DMS 273 treated with DMSO at 0.1 percent for 48 hours (cell line): ENCODE results near the gene P2RX1.
"Not testable (repeated sequence)": the region's sequence is repeated elsewhere in the genome, so short reads cannot be mapped to it uniquely, and the experiment has no call there.

Experiments
- DNase-seq: peaks from one replicate; lab custom pipeline; 2025; lab: John Stamatoyannopoulos, UW

The P2RX1 gene

GRCh38 chr17:3951420-3951819, 35.2 kb upstream of the P2RX1 start:
- no peak for DNase-seq

DNA sequence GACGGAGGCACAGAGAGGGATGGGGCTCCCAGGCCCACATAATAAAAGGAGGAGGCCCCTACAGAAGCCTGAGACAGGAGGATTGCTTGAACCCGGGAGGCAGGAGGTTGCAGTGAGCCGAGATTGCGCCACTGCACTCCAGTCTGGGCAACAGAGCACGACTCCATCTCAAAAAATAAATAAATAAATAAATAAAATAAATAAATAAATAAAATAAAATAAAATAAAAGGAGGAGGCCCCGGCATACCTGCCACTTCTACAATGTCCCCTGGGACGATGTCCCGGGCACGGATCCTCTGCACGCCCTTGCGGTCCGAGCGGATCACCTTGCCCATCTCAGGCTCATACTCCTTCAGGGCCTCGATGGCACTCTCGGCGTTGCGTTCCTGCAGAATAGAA, 34.7 kb upstream of the P2RX1 start:
- DNase-seq = no peak

GRCh38 chr17:3950584-3950983, 34.3 kb upstream of the P2RX1 start:
- DNase-seq = no peak

DNA sequence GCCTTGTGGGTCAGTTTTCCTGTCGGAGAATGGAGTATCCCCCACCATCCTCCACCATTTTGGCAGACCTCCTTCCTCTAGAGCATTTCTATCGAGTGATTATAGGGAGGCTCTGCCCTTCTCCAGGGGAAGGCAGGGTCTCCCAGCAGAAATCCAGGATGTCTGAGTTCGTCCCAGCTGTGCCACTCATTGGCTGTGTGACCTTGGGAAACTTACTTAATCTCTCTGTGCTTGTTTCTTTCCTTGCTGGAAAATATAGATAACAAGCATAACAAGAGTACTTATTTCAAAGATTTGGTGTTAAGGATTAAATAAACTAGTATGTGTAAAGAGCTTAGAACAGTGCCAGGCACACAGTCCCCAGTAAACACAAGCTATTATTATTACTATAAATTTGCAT, 33.2 kb upstream of the P2RX1 start:
- DNase-seq = no peak

- not testable (repeated sequence) for DNase-seq
These were observed 32.3 kb upstream of the P2RX1 start for GRCh38 chr17:3948551-3948950.

DNA sequence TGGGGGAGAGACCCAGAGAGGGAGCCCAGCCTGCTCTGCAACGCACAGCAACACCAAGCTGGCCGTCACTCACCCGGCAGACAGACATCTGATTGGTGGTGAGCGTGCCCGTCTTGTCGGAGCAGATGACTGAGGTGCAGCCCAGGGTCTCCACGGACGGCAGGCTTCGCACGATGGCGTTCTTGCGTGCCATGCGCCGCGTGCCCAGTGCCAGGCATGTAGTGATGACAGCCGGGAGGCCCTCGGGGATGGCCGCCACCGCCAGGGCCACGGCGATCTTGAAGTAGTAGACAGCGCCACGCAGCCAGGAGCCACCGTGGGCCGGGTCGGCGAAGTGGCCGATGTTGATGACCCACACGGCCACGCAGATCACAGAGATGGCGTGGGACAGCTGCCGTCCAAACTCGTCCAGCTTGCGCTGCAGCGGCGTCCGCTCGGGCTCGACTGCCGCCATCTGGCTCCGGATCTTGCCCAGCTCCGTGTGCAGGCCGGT, 31.1 kb upstream of the P2RX1 start:
- DNase-seq = no peak

DNA sequence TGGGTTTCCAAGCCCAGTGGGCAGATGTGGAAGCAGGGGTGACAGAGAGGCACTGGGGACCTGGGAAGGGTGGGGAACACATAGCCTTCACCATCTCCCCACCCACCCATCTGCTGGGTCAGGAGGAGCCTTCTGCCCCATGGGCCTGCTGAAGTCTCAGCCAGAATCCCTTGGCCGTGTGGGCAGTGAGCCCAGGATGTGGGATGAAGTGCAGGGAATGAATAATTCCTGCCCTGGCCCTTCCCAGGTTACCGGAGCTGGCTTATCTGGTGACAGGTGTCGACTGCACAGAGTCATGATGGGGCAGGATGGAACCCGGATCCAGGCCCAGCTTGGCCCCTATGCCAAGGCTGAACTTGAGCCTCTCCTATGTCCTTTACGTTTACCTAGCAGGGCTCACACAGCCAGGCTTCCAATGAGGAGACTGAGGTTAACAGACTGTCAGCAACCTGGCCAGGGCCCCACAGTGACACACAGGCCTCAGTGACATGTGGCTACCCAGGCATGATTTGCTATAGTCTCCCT, 30.5 kb upstream of the P2RX1 start:
- peak; percentile 40 for DNase-seq

DNA sequence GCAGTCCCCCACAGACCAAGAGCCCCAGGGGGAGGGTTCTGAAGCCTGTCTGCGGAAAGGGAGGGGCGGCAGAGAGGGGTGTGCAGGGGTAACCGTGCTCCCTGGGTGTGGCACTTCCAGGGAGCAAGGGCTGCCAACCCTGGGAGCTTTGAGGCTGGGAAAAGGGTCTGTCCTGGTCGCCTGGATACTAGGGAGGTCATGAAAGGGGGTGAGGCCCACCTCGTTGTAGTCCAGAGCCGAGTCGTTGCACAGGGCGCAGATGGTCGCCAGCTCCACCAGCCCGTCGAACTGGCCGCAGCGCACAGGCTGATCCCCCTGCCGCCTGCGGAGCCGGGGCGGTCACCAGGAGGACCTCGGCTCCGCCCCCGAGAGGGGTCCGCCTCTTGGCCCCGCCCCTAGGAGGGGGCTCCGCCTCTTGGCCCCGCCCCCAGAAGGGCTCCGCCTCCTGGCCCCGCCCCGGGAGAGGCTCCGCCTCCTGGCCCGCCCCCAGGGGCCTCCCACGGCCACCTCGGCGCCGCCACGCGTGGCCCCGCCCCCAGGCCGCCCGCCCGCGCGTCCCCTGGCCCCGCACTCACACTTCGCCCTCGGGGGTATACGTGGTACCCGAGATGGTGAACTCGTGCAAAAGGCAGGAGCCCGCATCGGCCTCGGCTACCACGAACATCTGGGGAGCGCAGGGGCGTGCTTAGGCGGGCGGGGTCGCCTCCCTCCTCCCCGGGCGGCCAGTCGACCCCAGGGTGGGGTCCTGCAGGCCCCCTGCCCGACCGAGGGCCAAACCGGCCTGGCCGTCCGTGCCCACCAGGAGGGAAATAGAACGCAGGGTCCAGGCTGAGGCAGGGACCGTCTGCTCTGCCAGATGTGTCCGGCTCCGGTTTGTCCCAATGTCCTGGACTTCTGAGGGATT, 28.5 kb upstream of the P2RX1 start:
- no peak for DNase-seq

- DNase-seq = no peak
These were observed 27.1 kb upstream of the P2RX1 start for GRCh38 chr17:3943240-3943891.

DNA sequence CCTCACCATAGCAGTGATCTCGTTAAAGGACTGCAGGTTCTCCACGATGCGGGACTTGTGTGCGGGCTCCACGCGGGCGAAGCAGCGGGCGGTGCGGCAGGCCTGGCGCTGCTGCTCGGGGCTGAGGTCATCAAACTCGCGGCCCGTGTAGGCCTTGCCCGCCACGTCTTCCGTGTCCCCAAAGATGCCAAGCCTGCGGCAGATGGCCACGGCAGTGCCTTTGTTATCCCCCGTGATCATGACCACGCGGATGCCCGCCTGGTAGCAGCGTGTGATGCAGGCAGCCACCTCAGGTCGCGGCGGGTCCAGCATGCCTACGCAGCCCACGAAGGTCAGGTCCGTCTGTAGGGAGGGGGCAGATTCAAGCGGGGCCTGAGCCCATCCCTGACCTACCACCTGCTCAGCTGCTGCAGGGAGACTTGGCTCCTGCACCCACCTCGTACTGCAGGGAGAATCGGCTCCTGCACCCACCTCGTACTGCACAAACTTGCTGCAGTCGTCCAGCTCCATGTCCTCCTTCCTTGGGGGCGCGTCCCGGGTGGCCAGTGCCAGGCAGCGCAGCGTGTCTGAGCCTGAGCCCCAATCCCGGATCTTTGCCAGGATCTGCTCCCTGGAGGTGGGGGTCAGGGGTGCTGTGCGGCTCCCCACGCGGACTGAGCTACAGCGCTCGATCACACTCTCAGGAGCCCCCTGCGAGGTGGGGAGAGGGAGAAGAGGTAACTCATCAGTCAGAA, 24.9 kb upstream of the P2RX1 start:
- DNase-seq = no peak

DNA sequence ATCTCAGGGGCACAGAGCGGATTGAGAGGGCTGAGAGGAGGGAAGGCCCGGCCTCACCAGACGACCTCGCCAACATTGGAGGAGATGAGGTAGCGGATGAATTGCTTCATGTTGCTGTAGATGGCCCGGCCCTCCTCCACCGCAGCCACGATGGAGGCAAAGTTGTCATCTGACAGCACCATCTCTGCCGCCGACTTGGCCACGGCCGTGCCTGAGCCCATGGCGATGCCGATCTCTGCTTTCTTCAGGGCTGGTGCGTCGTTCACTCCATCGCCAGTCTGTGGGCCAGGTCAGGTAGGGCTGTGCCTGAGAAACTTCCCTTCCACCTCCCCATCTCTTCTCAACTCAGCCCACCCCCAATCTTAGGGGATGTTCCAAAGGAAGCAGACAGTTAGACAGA, 21.1 kb upstream of the P2RX1 start:
- no peak for DNase-seq

GRCh38 chr17:3935825-3936355, 19.6 kb upstream of the P2RX1 start:
- no peak for DNase-seq

DNA sequence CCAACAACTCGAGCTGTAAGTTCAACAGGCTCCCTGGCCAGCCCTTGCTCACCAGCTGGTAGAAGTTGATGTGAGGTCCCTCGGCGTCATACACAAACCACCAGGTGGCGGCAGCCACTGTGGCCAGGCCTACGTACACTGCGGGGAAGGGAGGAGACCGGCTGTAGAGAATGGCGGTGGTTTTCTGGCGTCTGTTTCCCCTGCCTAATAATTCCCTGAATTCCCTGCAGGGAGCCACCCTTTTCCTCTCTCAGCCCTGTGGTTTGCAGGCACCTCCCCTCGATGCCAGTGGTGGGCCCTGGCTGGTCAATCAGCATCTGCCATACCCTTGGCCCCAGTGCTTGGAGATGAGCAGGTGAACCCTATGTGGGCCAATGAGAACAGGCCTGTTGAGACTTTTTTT, 18.9 kb upstream of the P2RX1 start:
- DNase-seq = peak; percentile 28

DNA sequence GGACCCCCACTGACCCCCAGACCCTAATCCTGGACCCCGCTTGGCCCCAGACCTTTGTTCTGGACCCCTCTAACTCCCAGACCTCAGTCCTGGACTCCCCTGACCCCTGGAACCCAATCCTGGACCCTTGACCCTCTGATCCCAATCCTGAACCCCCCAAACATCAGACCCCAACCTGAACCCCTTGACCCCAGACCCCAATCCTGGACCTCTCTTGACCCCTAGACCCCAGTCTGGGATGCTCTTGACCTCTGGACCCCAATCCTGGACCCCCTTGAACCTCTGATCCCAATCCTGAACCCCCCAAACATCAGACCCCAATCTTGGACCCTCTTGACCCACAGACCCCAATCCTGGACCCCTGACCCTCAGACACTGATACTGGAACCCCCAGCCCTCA, 13.5 kb upstream of the P2RX1 start:
- no peak for DNase-seq

- no peak for DNase-seq
These were observed 12.9 kb upstream of the P2RX1 start for GRCh38 chr17:3929181-3929580.

DNA sequence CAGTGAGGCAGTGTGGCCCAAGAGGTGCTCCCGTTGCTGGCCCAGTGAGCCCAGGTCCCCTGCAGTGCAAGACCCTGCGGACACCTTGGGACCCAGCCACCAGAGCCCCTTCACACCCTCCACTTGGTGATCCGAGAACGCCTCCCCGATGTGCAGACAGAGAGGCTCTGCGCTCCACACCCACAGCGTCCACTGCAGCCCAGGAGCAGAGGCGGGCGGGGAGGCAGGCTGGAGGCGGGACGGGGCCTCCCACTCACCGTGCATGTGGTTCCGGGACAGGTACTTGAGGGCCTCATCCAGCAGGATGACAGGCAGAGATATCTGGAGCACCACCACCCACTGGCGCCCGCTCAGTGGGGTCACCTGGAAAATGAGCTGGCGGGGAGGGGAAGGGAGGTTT, 12.1 kb upstream of the P2RX1 start:
- no peak for DNase-seq

GRCh38 chr17:3927628-3928340, 11.5 kb upstream of the P2RX1 start:
- DNase-seq = no peak

DNA sequence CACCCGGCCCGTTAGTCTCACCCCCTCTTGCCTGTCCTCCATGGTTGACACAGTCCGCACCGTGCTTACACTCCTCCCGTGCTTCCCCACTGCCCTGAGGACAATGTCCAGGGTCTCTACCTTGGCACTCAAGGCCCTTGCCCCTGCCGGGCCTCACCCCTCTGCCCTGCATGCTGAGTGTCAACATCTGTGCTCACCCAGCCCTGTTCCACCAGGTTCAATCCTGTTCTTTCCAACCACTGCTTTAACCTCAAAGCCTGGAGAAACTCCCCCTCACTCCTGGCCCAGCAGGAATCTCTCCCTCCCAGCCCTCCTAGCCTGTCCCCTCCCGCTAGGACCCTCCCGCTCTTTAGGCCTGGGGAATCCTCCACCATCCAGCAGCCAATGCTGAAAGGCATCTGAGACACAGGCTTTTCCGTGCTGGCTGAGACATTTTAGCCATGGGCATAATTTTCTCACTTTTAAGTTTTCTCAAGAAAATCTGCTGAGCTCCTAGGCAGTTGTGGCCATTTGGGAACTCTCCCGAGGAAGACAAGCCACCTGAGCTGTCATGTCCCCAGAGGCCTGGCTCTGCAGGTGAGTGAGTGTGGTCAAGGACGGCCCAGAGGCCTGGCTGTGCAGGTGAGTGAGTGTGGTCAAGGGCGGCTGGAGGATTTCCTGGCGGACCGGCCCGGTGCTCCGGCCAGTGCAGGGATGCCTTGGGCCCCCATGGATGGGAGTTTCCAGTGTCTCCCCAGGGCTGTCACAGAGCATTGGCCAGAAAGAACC, 10.8 kb upstream of the P2RX1 start:
- no peak for DNase-seq

- no peak for DNase-seq
These were observed 9.6 kb upstream of the P2RX1 start for GRCh38 chr17:3925684-3926485.
